NK-92 treated with Interleukin-12 subunit alpha and Interleukin-12 subunit beta, amount 100 ng/mL, for 24 hours (cell line): ENCODE results near the gene GALNTL6.

Experiments
- DNase-seq: peaks from one replicate; lab custom pipeline; 2025; lab: John Stamatoyannopoulos, UW

The GALNTL6 gene

GRCh38 chr4:172125443-172125842 lies 312.2 kb downstream of the GALNTL6 start:
- DNase-seq = no peak

DNA sequence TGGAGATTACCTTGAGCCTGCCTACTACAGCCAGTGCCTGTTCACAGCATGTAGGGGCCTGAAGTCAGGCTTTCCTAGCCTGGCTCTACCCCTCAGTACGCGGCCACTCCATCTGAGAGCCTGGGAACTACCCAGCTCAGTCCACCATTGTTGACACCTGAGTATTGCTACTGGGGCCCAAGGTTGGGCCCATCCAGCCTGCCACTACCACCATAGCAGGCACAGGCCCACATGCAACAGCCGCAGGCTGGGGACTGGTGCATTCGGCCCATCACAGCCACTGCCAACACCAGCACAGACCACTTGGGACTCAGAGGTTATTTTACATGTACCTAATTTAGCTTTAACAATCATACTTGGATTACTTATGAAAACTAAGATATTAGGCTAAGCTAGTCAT lies 314.0 kb downstream of the GALNTL6 start:
- no peak for DNase-seq

GRCh38 chr4:172129593-172129992 lies 316.4 kb downstream of the GALNTL6 start:
- no peak for DNase-seq

DNA sequence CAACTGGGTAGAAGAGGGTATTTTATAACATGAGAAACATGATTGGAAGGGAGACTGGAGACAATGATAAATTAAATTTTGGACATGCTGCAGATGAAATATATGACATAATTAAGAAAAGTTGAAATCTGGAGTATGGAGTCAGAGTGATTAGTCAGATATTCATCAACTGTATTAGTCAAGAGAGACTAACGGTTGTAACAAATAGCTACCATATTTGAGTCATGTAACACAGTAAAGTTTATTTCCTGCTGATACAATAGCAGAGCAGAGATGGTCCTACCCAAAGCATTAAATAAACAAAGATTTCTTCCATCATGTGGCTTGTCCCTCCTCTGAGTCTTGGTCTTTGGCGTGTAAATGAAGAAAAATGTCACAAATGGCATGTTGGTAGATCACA lies 321.3 kb downstream of the GALNTL6 start:
- DNase-seq = no peak

- no peak for DNase-seq
Measured at GRCh38 chr4:172141025-172141424, 327.8 kb downstream of the GALNTL6 start.

DNA sequence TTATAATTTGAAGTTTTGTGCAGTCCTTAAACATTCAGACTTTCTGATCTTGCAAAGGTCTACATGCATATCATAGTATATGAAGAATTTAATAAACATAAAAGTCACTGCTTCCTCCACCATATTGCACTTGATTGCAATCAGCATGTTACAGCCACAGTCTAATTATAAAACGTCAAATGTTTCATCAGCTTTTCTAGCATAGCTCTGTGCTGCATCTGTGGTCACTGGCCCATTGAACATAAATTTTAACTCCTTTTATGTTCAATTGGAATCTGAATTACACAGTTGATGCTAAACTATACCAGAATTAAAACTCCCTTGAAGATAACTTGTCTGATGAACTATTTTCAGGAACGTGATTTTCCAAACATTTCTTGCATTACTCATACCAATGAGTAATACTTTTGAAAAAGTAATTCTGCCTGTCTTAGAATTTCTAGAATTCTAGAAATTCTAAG lies 329.1 kb downstream of the GALNTL6 start:
- DNase-seq = no peak

GRCh38 chr4:172143605-172144314 lies 330.6 kb downstream of the GALNTL6 start:
- DNase-seq = no peak

DNA sequence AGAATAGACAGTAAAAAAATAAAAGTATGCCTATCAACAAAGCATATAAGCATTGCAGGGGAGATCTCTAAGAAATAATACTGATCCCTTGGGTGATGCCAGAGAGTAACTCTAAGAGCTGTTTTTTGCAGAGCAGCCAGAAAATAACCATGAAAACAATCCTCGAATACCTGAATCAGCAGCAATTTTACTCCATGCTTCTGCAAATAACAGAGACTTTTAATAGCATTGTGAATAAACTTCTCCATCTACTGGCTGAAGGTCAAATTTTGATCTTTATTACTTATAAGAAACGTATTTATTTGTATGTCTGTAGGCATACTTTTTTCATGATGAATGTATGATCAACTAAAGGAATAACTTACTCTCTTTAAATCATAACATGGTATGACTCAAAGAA lies 334.5 kb downstream of the GALNTL6 start:
- DNase-seq = no peak

DNA sequence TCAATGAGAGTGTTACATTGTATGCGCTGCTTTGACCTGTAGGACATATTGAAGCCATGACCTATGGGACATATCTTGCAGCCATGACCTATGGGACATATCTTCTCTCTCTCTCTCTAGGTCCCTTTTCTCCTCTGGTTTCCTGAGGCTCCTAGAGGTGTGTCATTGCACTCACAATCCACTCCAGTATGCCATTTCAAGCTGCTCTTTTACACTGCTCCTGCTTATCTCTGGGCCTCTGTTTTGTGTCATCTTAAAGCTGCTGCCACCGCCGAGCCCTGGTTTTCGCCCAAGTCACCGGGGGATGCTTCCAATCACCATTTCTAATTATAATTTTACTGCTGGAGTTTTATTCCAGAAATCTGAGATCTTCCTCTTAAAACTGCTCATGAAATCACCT lies 336.1 kb downstream of the GALNTL6 start:
- DNase-seq = no peak

GRCh38 chr4:172152284-172152683 lies 339.1 kb downstream of the GALNTL6 start:
- no peak for DNase-seq

DNA sequence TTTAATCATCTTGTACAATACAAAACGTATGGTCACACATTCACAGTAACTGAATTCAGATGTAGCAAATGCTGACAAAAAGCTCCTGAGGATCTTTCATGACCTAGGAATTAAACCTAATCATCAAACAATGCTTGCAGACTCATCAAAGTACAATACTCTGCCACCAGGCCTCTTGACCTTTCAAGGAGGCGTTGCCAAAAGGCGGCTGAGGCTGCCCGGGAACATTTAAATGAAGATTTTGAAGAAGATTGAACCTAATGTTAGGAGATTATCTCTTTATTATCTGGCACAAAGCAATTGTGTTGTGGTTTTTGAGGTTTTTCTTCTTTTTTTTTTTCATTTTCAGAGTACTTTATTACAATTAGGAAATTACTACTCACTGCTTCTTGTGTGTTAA lies 340.5 kb downstream of the GALNTL6 start:
- no peak for DNase-seq

GRCh38 chr4:172155838-172156345 lies 342.7 kb downstream of the GALNTL6 start:
- DNase-seq = no peak

DNA sequence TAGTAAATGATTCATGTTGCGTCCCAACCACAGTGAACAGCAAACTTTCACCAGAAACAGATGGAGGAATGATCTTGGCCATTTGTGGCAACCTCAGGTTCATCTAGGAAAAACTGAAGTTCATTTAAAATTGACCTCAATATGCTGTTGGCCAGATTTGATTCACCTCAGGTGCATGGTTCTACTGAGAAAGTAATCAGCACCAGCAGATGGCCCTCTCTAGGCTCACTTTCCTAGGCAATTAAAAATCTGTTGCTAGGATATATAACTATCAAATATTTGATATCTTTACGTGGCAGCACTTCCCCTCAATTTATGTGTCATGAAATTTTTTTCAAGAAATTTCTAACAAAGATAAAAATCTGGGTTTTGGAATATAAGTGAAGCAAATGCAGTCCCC lies 344.7 kb downstream of the GALNTL6 start:
- no peak for DNase-seq

DNA sequence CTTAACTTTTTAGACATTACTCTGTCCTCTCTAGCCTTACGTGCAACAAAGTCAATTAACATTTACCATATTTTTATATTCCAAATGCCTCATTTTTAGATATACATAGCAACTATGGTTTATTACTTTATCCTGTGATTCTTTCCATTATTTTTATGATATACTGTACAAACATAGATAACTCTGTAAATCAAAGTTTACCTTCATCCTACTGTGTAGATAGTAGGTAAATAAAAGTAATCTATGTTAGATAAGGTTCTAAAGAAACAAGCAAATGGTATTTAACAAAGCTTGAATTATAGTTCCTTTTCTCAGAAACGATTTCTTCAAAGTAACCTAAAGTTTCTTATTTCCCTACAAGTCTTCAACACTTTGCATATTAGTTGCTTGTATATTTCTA lies 350.0 kb downstream of the GALNTL6 start:
- DNase-seq = no peak

GRCh38 chr4:172168888-172169287 lies 355.7 kb downstream of the GALNTL6 start:
- DNase-seq = no peak

DNA sequence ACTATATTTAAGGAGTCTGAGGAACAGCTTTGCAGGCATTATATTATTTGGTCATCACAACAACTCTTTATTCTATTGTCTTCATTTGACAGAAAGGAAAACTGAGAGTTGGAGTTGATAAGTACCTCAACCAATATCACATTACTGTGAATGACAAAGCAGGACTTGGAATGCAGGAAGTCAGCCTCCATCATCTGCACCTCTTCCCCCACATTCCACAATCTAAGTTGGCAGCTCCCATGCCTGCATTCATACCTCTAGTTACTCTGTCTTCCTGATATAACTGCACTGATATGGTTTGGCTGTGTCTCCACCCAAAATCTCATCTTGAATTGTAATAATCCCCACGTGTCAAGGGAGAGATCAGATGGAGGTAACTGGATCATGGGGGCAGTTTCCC lies 356.7 kb downstream of the GALNTL6 start:
- no peak for DNase-seq

GRCh38 chr4:172173206-172173605 lies 360.0 kb downstream of the GALNTL6 start:
- no peak for DNase-seq

- DNase-seq = no peak
Measured at GRCh38 chr4:172177382-172177781, 364.2 kb downstream of the GALNTL6 start.

- DNase-seq = no peak
Measured at GRCh38 chr4:172188248-172188988, 375.2 kb downstream of the GALNTL6 start.

- DNase-seq = no peak
Measured at GRCh38 chr4:172202480-172203076, 389.4 kb downstream of the GALNTL6 start.

DNA sequence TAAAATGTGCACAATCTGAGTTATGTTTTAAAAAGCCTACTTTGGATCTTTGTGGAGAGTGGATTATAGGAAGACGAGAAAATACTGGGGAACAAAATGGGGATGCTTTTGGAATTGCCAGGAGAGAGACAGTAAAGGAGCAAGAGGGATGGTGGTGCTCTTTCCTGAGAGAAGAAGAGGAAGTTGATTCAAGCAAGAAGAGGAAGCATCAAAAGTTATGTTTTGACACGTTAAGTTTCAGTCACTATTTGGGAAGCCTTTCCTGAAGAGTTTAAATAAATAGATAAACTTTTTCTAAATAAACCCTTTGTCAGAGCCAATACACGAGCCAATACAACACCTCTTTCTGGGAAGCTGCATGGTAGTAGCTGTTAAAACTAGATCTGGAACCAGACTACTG lies 394.1 kb downstream of the GALNTL6 start:
- no peak for DNase-seq

DNA sequence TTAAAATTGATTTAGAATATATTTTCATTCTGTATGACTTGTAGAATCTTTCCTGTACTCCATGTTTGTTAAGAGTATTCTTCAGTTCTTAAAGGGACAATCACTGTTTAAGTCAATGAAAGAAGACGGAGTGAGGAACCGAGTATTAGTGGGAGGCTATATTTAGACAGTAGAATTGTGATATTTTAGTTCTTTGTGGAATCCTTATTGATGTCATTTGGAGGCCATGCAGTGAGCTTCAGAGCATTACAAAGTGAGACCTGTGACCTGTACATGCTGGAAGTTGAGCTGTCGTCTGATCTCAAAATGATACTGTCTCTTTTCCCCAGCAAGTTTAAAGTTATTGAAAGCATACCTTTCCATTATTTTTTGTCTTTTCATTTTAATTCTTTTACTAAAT lies 394.7 kb downstream of the GALNTL6 start:
- DNase-seq = no peak

GRCh38 chr4:172220679-172221078 lies 407.5 kb downstream of the GALNTL6 start:
- DNase-seq = no peak
